DMS79 (cell line): ENCODE results near the gene CGGBP1.
A peak's percentile ranks its signal among the peaks of the same experiment; 100 is the strongest.
"Not testable (repeated sequence)": the region's sequence is repeated elsewhere in the genome, so short reads cannot be mapped to it uniquely, and the experiment has no call there.

Experiments
- DNase-seq: peaks from one replicate; lab custom pipeline; 2025; lab: John Stamatoyannopoulos, UW

The CGGBP1 gene

DNA sequence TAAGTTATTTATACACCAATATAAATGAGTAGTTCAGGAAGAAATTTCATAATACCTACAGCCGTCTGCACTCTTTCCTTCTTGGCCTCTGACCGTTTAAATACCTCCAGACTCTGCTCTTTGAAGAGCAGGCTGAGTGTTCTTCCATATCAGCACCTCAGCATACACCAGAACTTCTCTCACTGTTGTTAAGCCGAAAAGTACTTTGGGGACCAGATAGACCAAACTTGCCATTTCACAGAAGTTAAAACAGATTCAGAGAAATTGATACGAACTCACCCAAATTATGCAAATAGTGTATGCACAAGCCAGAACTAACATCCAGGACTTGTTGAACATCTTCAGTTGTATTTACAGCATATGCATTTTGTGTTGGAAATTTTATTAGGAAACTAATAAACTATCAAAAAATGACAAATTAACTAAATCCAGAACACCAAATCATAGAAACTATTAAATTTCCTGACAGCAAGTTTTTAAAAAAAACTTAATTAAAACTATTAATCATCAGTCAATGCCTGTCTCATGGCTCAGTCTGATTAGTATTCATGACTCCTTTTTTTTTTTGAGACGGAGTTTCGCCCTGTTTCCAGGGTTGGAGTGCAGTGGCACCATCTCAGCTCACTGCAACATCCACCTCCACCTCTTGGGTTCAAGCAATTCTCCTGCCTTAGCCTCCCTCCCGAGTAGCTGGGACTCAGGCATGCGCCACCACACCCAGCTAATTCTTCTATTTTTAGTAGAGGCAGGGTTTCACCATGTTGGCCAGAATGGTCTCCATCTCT lies 24.1 kb downstream of the CGGBP1 start:
- no peak for DNase-seq

- no peak for DNase-seq
Measured at GRCh38 chr3:88033808-88034207, 25.0 kb downstream of the CGGBP1 start.

GRCh38 chr3:88033079-88033478 lies 25.7 kb downstream of the CGGBP1 start:
- no peak for DNase-seq

DNA sequence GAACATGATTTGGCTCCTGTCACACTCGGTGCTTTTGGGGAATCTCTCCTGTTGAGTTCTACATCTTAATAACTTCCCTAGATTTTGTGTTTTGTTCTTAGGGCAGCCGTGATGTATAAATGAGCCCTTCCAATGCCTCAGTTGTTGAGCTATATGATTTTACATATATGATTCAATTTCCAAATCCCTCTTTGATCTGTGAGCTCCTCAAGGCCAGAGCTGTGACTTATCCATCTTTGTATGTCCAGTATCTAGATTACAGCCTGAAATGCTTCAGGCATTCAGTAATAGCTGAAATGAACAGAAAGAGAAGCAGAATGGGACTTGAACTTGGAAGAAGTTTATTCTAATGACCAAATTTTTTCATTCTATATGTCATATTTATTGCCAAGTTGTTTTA lies 26.6 kb downstream of the CGGBP1 start:
- DNase-seq: no peak

GRCh38 chr3:88031642-88032077 lies 27.1 kb downstream of the CGGBP1 start:
- DNase-seq: peak; percentile 7

DNA sequence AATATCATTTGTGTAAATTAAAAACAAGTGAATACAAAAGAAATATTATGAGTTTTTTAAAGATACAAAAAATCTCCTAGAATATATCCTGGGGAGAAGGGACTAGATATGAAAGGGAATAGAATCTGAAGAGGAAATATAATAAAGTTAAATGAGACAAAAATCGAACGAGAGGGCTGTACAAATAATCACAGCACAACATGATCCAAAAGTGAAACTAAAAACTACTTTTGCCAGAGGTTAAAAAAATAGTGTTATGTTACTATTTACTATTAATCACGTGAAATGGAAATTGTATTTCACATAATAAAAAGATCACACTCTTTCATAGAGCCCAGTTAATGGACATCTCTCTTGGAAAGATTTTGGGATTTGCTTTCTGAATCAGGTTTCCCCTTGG lies 28.6 kb downstream of the CGGBP1 start:
- DNase-seq: no peak

- DNase-seq: no peak
Measured at GRCh38 chr3:88028876-88029275, 29.9 kb downstream of the CGGBP1 start.

DNA sequence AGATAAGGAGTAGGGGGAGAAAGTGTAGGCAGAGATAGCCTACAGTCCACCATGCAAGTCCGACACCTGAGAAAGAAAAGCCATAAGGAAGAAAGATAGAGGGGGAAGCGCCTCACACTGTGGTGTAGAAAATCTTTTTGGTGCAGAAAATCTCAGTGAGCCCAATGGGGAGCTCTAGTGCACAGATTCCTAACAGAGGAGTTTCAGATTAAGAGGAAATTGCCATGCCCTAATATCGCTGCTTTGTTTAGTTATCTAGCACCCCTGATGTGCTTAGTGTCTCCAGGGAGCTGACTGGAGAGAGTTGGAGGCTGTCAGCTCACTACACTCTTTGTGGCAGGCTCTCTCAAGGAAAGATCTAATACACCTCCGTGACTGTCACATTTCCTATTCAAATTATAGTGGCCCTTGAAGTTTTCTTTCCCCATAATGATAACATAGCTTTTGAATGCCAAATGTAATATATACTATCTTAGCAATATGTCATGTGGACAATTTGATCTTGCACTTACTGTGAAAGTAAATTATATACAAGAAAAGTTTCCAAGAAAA lies 33.7 kb downstream of the CGGBP1 start:
- DNase-seq: no peak

DNA sequence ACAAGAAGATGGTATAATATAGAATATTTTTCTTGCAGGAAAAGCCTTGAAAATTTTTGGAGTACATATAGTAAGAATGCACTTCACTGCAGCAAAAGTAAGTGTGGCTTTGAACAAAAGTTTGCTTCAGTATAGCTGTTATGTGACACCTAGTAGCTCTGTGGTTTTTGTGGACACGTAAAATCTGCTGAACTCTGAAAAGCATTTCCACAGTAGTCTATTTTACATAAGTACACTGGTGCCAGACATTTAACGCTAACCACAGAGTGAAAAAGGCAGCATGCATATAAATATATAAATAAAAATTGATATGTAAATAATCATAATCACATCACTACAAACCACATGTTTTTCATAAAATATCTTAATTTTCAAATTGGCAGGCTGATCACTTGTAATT lies 39.8 kb downstream of the CGGBP1 start:
- no peak for DNase-seq

DNA sequence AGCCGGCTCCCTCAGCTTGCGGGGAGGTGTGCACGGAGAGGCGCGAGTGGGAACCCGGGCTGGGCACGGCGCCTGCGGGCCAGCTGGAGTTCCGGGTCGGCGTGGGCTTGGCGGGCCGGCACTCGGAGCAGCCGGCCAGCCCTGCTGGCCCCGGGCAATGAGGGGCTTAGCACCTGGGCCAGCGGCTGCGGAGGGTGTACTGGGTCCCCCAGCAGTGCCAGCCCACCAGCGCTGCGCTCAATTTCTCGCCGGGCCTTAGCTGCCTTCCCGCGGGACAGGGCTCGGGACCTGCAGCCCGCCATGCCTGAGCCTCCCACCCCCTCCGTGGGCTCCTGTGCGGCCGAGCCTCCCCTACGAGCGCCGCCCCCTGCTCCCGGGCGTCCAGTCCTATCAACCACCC lies 43.1 kb downstream of the CGGBP1 start:
- DNase-seq: not testable (repeated sequence)

DNA sequence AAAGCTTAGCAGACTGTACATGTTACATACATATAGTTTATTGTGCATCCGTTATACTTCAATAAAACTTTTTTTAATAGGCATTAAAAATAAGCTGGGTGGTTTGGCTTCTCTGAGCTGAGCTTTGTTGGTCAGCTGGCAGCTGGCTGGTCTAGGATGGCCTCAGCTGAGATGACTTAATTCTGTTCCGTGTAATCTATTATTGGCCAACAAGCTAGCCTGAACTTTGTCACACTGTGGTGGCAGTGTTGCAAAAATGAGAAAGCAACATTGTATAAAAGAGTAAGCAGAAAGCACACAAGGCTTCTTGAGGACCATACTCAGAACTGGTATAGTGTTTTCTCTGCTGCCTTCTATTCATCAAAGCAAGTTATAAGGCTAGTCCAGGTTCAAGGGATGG lies 45.2 kb downstream of the CGGBP1 start:
- DNase-seq: no peak

DNA sequence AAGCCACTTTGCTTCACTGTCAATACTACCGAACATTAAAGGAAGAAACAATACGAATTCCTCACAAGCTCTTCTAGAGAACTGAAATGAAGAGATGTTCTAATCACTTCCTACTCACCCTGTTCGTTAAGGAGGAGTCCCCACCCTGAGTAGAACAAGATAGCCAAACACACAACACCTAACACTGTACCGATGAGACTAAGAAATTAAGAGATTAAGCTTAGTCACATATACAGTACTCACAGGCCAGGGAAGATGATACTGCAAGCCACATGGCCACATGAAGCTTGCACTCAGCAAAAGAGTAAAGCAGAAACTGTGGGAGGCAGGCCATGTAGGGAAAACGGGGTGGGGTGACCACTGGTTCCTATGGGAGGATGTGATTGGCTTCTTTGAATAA lies 48.0 kb downstream of the CGGBP1 start:
- no peak for DNase-seq

- DNase-seq: no peak
Measured at GRCh38 chr3:88009066-88009465, 49.7 kb downstream of the CGGBP1 start.

- peak; percentile 3 for DNase-seq
Measured at GRCh38 chr3:88005066-88005465, 53.7 kb downstream of the CGGBP1 start.

- no peak for DNase-seq
Measured at GRCh38 chr3:88003115-88003755, 55.6 kb downstream of the CGGBP1 start.

DNA sequence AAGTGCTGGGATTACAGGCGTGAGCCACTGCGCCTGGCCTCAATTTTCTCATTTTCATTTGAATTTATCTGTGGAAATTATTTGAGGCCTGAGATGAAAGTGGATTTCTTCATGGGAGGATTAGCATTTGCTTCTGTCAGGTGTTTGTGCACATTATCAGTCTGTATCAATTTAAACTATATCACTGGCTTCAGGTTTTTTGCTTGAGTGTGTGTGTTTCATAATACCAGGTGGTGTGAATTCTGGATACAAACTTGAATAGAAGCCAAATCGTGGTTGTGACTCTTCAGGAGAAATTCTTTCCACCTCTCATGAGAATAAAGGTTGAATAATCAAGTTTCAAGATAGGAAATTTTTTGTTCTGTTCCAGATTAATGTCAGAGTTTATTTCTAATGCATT lies 56.4 kb downstream of the CGGBP1 start:
- DNase-seq: no peak
